ENCODE measurements around the gene RASAL2. TPM values are rescaled to one million over a fixed set of nuclear protein-coding genes. Genes with fewer than 3 reads are reported as not detected.
A peak's percentile ranks its signal among the peaks of the same experiment; 100 is the strongest.
"Not testable (repeated sequence)": the region's sequence is repeated elsewhere in the genome, so short reads cannot be mapped to it uniquely, and the experiment has no call there.

RASAL2 gene
- total and polyA plus RNA-seq, 2 of the 4 experiments (the other 2 are of a cell fraction): 13.1 to 20.6 TPM

DNA sequence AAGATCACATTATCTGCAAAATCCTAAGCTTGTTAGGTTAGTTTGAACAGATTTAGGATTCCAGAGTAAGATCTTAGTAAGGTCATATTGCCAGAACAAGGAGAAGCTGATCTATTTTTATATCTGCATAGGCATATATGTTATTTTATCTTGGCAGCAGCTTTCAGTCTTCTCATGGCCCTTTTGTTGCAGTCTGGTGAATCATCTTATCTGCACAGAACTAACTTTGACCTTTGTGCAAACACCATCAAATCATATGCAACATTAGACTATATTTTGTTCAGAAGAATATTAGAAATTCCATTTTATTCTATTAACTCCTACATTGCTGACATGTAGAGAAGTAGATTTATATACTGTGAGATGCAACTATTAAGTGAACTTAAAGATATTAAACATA lies 295.5 kb downstream of the RASAL2 start:
- Histone ChIP-seq H3K23ac (ENCODE audit: low read depth, low read length) (no peak overlapping the region), H2AK9ac (replicated peaks; ENCODE audit: low read depth, low read length, poor library complexity) (no peak overlapping the region), H3K4ac (ENCODE audit: low read depth, low read length) (no peak overlapping the region), H4K5ac (ENCODE audit: low read depth, low read length) (no peak overlapping the region), H3K18ac (ENCODE audit: low read depth, low read length) (no peak overlapping the region), H3K36me3 (ENCODE audit: control insufficient read depth, insufficient read depth, low read length) (no peaks in the 10 kb centered on the region), H4K20me1 (ENCODE audit: insufficient read depth, low read length) (no peaks in the 10 kb centered on the region), H2BK120ac (ENCODE audit: low read depth, low read length) (no peak overlapping the region), H3K27me3 (ENCODE audit: control insufficient read depth, insufficient read depth, low read length) (no peaks in the 10 kb centered on the region), H2AK5ac (ENCODE audit: low read depth, low read length) (no peak overlapping the region), H3K27ac (ENCODE audit: insufficient read depth, low read length) (no peak overlapping the region), H2AFZ (replicated peaks; ENCODE audit: low read length, poor library complexity) (no peak overlapping the region), H4K8ac (ENCODE audit: low read depth in 2 of 2, low read length in 2 of 2) (no peak overlapping the region), H3K9me1 (ENCODE audit: insufficient read depth, low read length) (peaks cover 4% of the 10 kb centered on the region), H4K91ac (ENCODE audit: insufficient read depth, low read depth, low read length) (no peak overlapping the region), H3K4me3 (ENCODE audit: insufficient read depth, low read depth, low read length) (no peak overlapping the region), H3K9me3 (ENCODE audit: control insufficient read depth, insufficient read depth, low read length) (no peaks in the 10 kb centered on the region), H2BK15ac (ENCODE audit: low read depth, low read length) (no peak overlapping the region), H3K9ac (ENCODE audit: low read depth, low read length) (no peak overlapping the region), H2BK5ac (ENCODE audit: low read depth, low read length, poor library complexity, severe bottlenecking) (no peak overlapping the region), H3K56ac (ENCODE audit: extremely low read depth, insufficient read depth, low read length) (no peak overlapping the region), H3K4me1 (ENCODE audit: control insufficient read depth, insufficient read depth, low read length) (peaks cover 5% of the 10 kb centered on the region), H2BK20ac (ENCODE audit: low read depth, low read length) (no peak overlapping the region), H3K79me1 (ENCODE audit: low read depth in 1 of 2, low read length in 2 of 2) (peaks cover 2 to 9% of the 10 kb centered on the region in 2 experiments; a peak in 3 of 4 replicates), H3K4me2 (ENCODE audit: low read depth, low read length) (no peak overlapping the region; the same call in 1 of the 2 replicates), H3K14ac (replicated peaks; ENCODE audit: low read depth, low read length) (no peak overlapping the region)
- intact Hi-C loops (cut with micrococcal nuclease): no loop called here
- BruUV-seq (replicated peaks): no TSS peak
- in situ Hi-C loops (cut with MboI; ENCODE audit: low sequenced_read_pairs): no loop called here
- POLR2A ChIA-PET (ENCODE audit: unreplicated experiment): no interaction called here
- DNase-seq (peak; percentile 47), ATAC-seq (ENCODE audit: low read depth) (peak; percentile 28; the same call in 1 of the 2 replicates)
- CTCF ChIA-PET: no interaction called here
- TF ChIP-seq, protein P1, sequence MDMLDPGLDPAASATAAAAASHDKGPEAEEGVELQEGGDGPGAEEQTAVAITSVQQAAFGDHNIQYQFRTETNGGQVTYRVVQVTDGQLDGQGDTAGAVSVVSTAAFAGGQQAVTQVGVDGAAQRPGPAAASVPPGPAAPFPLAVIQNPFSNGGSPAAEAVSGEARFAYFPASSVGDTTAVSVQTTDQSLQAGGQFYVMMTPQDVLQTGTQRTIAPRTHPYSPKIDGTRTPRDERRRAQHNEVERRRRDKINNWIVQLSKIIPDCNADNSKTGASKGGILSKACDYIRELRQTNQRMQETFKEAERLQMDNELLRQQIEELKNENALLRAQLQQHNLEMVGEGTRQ (IDR thresholded peaks at IDR 0.05; ENCODE audit: low read depth, low read length): no peak
- no peak for TF ChIP-seq RCOR1 (IDR thresholded peaks at IDR 0.05; ENCODE audit: insufficient replicate concordance, low read length)
- no peak for TF ChIP-seq MXI1 (IDR thresholded peaks at IDR 0.05; ENCODE audit: borderline replicate concordance, low read depth, low read length)
- no peak for TF ChIP-seq RAD21 (IDR thresholded peaks at IDR 0.05; ENCODE audit: low read length)
- TF ChIP-seq MAFK (IDR thresholded peaks at IDR 0.05; ENCODE audit: low read depth, low read length): no peak
- no peak for TF ChIP-seq FOS (IDR thresholded peaks at IDR 0.05; ENCODE audit: low read depth, low read length)
- dilution Hi-C loops (cut with HindIII; ENCODE audit: low sequenced_read_pairs, unreplicated experiment): no loop called here

DNA sequence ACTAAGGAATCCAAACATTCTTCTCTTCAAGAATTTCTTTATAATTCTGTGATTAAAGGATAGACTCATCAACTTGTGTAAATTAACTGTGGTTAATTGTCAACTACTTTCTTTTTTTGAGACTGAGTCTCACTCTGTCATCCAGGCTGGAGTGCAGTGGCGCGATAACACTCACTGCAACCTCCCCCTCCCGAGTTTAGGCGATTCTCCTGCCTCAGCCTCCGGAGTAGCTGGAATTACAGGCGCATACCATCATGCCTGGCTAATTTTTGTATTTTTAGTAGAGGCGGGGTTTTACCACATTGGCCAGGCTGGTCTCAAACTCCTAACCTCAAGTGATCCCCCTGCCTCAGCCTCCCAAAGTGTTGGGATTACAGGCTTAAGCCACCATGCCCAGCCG lies 296.4 kb downstream of the RASAL2 start:
- H3K4me2 ChIP-seq (ENCODE audit: low read depth, low read length); dilution Hi-C loops (cut with HindIII; ENCODE audit: low sequenced_read_pairs, unreplicated experiment); BruUV-seq (replicated peaks); H2AK9ac ChIP-seq (replicated peaks; ENCODE audit: low read depth, low read length, poor library complexity); H3K4ac ChIP-seq (ENCODE audit: low read depth, low read length); H4K91ac ChIP-seq (ENCODE audit: insufficient read depth, low read depth, low read length); H3K79me1 ChIP-seq (ENCODE audit: low read depth in 1 of 2, low read length in 2 of 2); POLR2A ChIA-PET (ENCODE audit: unreplicated experiment); H3K27ac ChIP-seq (ENCODE audit: insufficient read depth, low read length); H4K5ac ChIP-seq (ENCODE audit: low read depth, low read length); H3K56ac ChIP-seq (ENCODE audit: extremely low read depth, insufficient read depth, low read length); H2AFZ ChIP-seq (replicated peaks; ENCODE audit: low read length, poor library complexity); H3K27me3 ChIP-seq (ENCODE audit: control insufficient read depth, insufficient read depth, low read length); H3K9me3 ChIP-seq (ENCODE audit: control insufficient read depth, insufficient read depth, low read length); CTCF ChIA-PET; DNase-seq; H3K36me3 ChIP-seq (ENCODE audit: control insufficient read depth, insufficient read depth, low read length); H2AK5ac ChIP-seq (ENCODE audit: low read depth, low read length); H3K4me3 ChIP-seq (ENCODE audit: insufficient read depth, low read depth, low read length); H2BK5ac ChIP-seq (ENCODE audit: low read depth, low read length, poor library complexity, severe bottlenecking); H3K4me1 ChIP-seq (ENCODE audit: control insufficient read depth, insufficient read depth, low read length); H3K14ac ChIP-seq (replicated peaks; ENCODE audit: low read depth, low read length); intact Hi-C loops (cut with micrococcal nuclease); H4K20me1 ChIP-seq (ENCODE audit: insufficient read depth, low read length); ATAC-seq (ENCODE audit: low read depth); H2BK120ac ChIP-seq (ENCODE audit: low read depth, low read length); H3K9ac ChIP-seq (ENCODE audit: low read depth, low read length); H4K8ac ChIP-seq (ENCODE audit: low read depth in 2 of 2, low read length in 2 of 2); in situ Hi-C loops (cut with MboI; ENCODE audit: low sequenced_read_pairs); H3K9me1 ChIP-seq (ENCODE audit: insufficient read depth, low read length); H3K23ac ChIP-seq (ENCODE audit: low read depth, low read length); H2BK15ac ChIP-seq (ENCODE audit: low read depth, low read length); H2BK20ac ChIP-seq (ENCODE audit: low read depth, low read length); H3K18ac ChIP-seq (ENCODE audit: low read depth, low read length): not testable (repeated sequence)
- WGBS, 2 experiments (ENCODE audit: extremely low coverage in 2 of 2, insufficient read length in 1 of 2): no CpG with 5 or more reads among the region's 8 CpGs
